Thyroid gland (tissue), 4 donors: Measurements from ENCODE around the gene SLC4A4.

Source experiments
- CTCF ChIP-seq, 6 experiments: fragments of 200-600 bp in 3 of 6; fragments of 450-650 bp in 3 of 6; sonication (generic) in 3 of 6; IDR thresholded peaks; one replicate each; pipeline ENCODE4 v1.5.1; 2016 to 2019; ENCODE audit warnings: antibody characterized with exemption in 6 of 6, mild to moderate bottlenecking in 2 of 6, inconsistent platforms in 1 of 6, moderate library complexity in 1 of 6
- POLR2A ChIP-seq, 2 donors: fragments of 450-650 bp; IDR thresholded peaks; one replicate each; pipeline ENCODE4 v1.6.1; 2017; ENCODE audit warnings: antibody characterized with exemption in 2 of 2, mild to moderate bottlenecking in 2 of 2, moderate library complexity in 1 of 2

- no peak for TF ChIP-seq CTCF (IDR thresholded peaks at IDR 0.05)
- no peak for TF ChIP-seq POLR2A (IDR thresholded peaks at IDR 0.05)
Observed at GRCh38 chr4:71367546-71367945, 28.7 kb downstream of the SLC4A4 start.
